GM19328 (cell line): ENCODE measurements around the gene BCL2.
"Not testable (repeated sequence)": the region's sequence is repeated elsewhere in the genome, so short reads cannot be mapped to it uniquely, and the experiment has no call there.

Experiments
- ATAC-seq: cut with Tn5 transposase; IDR thresholded peaks from one replicate; pipeline ENCODE4 v1.9.1; 2021; ENCODE audit warnings: mild to moderate bottlenecking, moderate library complexity; ENCODE audit not compliant: unreplicated experiment

Gene BCL2

GRCh38 chr18:63207143-63207790, 112.3 kb downstream of the BCL2 start:
- no peak for ATAC-seq

- no peak for ATAC-seq
These were observed 113.0 kb downstream of the BCL2 start for GRCh38 chr18:63206433-63207142.

- no peak for ATAC-seq
These were observed 113.7 kb downstream of the BCL2 start for GRCh38 chr18:63205791-63206252.

GRCh38 chr18:63203497-63203896, 116.1 kb downstream of the BCL2 start:
- ATAC-seq: no peak

GRCh38 chr18:63202828-63203227, 116.7 kb downstream of the BCL2 start:
- ATAC-seq: no peak

GRCh38 chr18:63201456-63201855, 118.1 kb downstream of the BCL2 start:
- not testable (repeated sequence) for ATAC-seq

GRCh38 chr18:63199743-63200241, 119.8 kb downstream of the BCL2 start:
- no peak for ATAC-seq

GRCh38 chr18:63198868-63199742, 120.5 kb downstream of the BCL2 start:
- no peak for ATAC-seq

GRCh38 chr18:63198098-63198760, 121.3 kb downstream of the BCL2 start:
- ATAC-seq: no peak

- ATAC-seq: no peak
These were observed 122.2 kb downstream of the BCL2 start for GRCh38 chr18:63197246-63197869.

- no peak for ATAC-seq
These were observed 124.0 kb downstream of the BCL2 start for GRCh38 chr18:63195326-63196159.

GRCh38 chr18:63192885-63193349, 126.7 kb downstream of the BCL2 start:
- ATAC-seq: no peak

GRCh38 chr18:63192126-63192884, 127.3 kb downstream of the BCL2 start:
- ATAC-seq: no peak

GRCh38 chr18:63191413-63191812, 128.2 kb downstream of the BCL2 start:
- no peak for ATAC-seq

- not testable (repeated sequence) for ATAC-seq
These were observed 128.7 kb downstream of the BCL2 start for GRCh38 chr18:63190838-63191237.

GRCh38 chr18:63189817-63190216, 129.8 kb downstream of the BCL2 start:
- ATAC-seq: no peak

- no peak for ATAC-seq
These were observed 130.5 kb downstream of the BCL2 start for GRCh38 chr18:63189041-63189440.

GRCh38 chr18:63187791-63188460, 131.6 kb downstream of the BCL2 start:
- ATAC-seq: no peak
